HG03575 (cell line): ENCODE measurements around the gene TMEM238L.
"Not testable (repeated sequence)": the region's sequence is repeated elsewhere in the genome, so short reads cannot be mapped to it uniquely, and the experiment has no call there.

Experiments
- ATAC-seq: cut with Tn5 transposase; IDR thresholded peaks from one replicate; pipeline ENCODE4 v1.9.1; 2021; ENCODE audit not compliant: unreplicated experiment, insufficient number of reproducible peaks, low FRiP score; ENCODE audit errors: extremely low read depth

TMEM238L gene, protein sequence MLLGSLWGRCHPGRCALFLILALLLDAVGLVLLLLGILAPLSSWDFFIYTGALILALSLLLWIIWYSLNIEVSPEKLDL

DNA sequence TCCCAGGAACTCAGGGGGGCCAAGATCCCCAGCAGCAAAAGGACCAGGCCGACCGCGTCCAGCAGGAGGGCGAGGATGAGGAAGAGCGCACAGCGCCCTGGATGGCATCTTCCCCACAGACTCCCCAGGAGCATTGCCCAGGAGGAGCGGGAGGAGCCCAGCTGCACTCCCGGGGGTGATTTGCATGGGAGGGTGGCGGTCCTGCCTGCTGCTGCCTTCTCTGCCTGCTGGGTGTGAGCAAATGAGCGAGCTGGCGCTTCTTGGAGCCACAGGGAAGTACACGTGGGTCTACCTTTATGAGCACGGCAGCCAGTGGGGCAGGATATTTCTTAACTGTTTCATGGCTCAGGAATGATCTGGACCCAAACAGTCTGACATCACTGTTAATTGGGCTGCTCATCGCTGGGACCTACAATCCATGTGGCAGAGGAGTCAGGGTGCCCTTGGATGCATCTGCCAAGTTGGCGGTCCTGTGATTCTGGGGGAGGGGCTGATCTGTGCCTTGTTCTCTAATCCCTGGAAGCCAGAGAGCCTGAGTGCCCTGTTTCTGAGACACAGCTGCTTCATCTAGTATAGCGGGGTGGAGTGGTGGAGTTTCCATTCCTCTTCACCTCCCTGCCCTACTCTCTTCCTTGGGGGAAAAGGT, at the start of gene TMEM238L:
Gene TMEM238L (minus strand): TSS at position 270 of the 646 bp plus-strand sequence. CDS start 136 bp downstream, at position 134.
- ATAC-seq = no peak

DNA sequence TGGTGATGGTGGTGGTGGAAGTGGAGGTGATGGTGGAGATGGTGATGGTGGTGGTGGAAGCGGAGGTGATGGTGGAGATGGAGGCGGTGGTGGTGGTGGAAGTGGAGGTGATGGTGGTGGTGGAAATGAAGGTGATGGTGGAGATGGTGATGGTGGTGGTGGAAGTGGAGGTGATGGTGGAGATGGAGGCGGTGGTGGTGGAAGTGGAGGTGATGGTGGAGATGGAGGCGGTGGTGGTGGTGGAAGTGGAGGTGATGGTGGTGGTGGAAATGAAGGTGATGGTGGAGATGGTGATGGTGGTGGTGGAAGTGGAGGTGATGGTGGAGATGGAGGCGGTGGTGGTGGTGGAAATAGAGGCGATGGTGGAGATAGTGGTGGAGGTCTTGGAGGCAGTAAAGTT, 42.7 kb upstream of the TMEM238L start:
- ATAC-seq = not testable (repeated sequence)

DNA sequence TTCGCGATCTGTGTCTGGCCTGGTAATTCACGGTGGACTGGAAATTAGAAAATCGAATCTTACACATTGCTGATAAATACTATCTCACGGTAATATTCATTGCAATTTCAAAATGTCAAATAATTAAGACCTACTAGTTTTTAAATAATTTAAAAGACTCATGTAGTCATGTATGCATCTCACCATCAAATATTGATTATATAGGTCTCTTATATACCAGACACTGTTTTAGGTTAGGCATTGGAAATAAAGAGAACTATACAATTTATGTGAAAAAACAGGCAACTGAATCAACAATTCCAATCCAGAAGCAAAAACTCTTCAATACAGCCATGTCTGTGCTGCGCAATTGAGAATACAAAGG, 41.5 kb upstream of the TMEM238L start:
- ATAC-seq = no peak

DNA sequence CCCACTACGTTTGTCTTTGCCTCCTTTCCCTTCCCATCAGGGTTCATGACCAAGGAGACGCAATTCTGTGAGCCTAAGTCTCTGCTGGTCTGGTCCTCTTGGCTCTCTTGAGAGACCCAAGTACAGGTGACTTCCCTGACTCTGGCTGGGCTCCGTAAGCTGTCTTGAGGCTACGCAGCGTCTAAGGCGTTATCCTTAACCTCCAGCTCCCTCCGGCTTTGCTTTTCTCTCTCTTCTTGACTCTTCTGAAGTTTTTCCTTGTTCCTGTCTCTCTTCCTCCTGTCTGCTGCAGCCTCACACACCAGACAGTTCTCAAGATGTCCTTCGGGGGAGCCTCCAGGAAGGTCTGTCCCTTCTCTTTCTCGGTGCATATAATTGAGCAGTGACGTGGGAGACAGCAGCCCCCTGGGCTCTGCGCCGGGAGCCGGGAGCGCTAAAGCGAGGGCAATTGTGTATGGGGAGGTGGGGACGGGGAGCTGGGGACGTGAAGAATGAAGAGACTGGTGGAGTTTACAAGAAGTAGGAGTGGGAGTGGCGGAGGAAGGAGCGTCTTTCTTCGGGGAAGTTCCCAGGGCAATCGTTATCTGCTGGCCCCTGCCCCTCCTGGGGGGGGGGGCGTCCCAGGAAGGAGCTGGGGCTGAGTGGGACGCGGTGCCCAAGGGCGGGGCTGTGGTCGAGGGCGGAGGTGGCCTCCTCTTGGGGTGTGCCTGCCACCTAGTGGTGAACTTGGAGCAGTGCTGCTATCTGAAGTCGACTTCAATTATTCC, 40.9 kb upstream of the TMEM238L start:
- no peak for ATAC-seq

DNA sequence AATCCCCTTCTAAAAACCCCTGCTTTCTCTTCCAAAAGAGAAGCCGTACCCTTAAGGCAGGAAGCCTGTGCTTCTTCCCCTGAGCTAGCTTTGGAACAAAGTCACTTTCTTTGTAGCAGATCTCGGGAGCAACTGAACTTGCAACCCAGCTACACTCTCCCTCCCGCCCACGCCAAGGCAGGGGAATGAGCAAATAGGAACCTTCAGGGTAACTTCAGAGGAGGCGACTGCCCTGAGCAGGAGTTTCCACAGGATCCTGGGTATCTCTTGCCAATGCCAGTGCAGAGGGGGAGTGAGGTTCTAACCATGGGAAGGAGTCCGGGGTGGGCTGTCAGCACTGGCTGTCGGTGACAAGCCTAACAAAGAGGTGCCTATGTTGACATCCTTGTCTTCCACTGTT, 39.9 kb upstream of the TMEM238L start:
- no peak for ATAC-seq

DNA sequence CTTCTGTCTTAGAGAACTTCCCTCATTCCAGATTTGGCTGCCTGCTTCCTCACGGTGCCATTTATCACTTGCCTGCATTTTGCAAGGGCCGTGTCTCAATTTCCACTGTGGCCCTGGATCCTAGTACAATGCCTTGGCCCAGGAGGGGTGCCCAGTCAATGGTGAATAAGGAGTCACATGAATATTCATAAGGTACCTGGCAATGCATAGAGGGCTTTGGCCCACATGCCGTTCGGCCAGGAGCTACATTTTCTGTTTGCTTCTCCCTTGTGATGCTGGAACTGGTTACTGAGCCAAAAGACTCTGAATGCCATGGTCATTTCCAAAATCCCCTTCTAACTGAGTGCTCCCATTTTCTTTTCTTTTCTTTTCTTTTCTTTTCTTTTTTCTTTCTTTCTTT, 38.8 kb upstream of the TMEM238L start:
- no peak for ATAC-seq

DNA sequence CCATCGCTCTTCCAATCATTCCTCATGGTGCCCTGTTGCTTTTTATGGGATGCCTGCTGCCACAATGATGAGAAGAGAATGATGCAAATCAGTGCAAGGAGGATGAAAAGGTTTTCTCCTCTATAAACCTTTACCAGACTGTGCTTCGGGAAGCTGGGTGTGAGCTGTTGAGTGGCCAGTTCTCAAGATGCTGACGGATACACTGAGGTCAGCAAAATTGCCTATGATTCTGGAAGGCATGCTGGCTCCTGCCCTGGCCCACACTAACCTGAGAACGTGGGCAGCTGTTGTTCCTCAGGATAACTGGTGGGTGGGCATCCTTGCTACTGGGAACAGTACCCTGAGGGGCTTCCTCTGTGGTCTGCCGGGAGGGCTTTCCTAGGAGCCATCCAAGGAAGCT, 34.8 kb upstream of the TMEM238L start:
- ATAC-seq = no peak

DNA sequence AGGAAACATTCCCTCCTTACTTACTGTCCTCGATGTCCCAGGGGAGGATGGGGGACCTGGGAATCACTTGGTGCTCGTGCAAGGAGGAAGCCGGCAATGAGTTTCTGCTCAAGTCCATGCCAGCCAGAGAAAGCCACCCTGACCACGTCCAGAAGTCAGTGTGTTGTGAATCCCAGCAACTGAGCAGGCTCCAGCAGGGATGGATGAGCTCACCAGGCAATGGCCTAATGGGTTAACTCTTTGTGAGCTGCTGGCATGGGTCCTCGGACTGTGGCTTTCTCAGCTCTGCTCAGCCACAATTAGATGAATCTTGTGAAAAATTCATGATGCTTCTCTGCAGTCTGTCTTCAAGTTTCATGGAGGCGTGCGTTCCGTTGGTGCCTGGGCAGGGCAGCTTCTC, 34.0 kb upstream of the TMEM238L start, which contains the start of gene PIRT:
Gene PIRT (minus strand): TSS at position 167 of the 400 bp plus-strand sequence. CDS start 12,442 bp downstream, outside the sequence.
- no peak for ATAC-seq

DNA sequence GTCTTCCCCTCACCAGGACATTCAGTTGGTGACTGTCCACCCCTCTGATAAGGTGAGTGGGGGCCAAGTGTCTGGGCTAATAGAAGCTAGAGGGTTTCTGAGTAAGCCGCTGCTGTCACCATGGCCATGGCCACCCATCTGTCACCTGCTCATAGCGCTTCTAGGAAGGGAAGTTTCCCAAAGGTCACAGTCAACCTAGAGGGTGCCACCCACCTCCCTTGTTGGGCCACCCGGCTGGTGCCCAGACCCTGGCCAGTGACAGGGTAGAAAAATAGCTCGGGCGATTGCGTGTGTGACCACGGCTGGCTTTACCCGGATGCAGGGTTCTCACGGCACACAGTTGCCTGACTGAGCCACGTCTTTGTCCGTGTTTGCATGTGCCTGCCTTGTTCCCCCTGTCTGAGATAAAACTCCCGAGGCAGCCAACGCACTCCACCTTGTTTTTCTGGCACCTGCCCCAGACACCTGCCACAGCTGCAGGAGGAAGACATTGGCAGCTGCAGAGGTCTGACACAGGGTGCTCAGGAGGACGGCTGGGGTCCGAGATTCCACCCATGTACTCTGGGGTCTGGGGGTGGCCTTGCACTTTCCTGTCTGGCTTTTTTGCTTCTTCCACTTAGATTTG, 33.2 kb upstream of the TMEM238L start:
- ATAC-seq = no peak

DNA sequence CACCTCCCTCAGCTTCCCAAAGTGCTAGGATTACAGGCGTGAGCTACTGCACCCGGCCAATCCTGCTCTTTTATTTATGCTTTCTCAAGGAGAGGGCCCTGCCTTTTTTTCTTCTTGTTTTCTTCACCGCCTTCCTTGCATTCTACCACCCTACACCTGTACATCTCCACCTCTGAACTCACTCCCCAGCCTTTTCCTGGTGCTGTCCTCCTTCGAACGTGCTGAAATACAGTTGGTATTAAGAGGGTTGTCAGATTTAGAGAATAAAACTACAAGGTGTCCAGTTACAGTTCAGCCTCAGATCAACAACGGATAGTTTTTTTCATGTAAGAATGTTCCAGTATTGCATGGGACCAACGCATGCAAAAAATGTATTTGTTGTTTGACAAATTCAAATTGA, 32.2 kb upstream of the TMEM238L start:
- ATAC-seq = no peak

DNA sequence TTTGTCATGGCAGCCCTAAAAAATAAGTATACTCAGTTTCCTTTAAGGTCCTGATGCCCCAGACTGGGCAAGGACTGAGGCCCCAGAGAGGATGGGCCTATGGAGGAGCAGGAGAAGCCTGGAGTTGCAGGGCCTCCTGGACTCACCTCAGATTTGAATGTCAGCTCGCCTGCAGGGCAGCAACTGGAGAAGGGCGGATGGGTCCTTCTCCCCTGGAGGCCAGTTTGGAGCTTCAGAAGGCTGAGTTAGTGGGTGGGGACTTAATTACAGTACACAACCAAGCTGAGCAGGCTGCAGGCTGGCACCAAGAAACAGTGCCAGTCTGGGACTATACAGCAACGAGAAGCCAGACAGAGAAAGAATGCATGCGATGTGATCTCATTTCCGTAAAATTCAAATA, 27.8 kb upstream of the TMEM238L start:
- no peak for ATAC-seq

DNA sequence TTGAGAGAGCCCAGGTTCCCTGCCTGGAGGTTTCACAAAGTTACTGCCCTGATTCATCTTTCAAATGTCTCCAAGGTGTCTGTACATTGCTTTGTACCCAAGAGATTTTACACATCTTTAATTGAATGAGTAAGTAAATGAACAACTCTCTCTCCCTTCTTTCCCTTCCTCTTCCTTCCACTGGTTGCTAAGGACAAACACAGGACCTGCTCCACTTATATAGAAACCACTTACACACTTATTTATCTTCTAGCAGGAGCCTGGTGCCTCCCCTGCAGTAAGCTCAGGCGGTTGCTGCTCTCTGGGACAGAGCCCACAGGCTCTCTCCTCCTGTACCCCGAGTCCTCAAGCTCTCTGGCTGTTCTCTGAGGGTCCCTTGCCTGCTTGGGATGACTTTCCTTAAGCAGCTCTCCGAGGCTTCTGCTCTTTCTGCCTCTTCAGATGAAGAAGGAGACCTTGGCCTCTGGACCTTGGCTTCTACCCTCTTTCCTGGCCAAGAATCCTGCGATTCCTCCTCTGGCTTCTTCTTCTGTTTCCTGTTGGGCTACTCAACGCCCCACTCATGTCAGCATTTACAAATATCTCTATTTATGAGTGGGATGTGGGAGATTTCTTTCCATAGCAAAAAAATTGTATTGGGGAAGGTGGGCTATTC, 24.1 kb upstream of the TMEM238L start:
- no peak for ATAC-seq

DNA sequence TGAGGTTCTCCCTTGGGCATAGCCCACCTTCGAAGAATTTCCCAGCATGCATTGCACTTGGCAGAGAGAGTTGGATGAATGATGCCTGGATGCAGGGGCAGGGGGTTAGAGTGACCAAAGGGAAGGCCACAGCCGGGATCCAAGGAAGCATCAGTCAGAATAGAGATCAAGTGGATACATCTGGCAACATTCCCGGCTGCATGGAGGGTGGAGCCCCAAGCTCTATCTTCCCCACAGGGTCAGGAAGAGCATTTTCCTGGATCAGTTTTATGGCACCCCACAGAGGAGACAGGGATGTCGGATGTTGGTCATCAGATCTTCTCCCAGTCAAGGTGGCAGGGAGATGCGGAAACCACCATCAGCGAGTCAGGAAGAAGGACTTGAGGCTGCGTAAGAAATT, 21.0 kb upstream of the TMEM238L start:
- ATAC-seq = no peak

DNA sequence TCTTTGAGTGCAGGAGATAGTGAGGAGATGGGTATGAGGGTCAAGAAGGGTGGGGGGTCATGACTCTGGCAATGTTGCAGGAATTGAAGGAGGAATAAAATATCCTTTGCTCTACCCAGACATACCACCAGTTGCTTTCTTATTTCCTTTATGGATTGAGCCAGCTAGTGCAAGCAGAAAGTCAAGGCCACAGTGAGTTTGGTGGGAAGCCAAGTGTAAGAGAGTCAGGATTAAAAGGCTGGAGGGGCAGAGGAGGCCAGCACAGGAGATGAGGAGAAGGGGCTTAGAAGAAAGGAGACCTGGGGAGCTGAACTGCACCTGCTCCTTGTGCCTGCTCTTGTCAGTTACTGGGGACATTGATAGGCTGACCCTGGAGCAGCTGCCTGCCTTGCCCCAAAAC, 17.9 kb upstream of the TMEM238L start:
- ATAC-seq = no peak

DNA sequence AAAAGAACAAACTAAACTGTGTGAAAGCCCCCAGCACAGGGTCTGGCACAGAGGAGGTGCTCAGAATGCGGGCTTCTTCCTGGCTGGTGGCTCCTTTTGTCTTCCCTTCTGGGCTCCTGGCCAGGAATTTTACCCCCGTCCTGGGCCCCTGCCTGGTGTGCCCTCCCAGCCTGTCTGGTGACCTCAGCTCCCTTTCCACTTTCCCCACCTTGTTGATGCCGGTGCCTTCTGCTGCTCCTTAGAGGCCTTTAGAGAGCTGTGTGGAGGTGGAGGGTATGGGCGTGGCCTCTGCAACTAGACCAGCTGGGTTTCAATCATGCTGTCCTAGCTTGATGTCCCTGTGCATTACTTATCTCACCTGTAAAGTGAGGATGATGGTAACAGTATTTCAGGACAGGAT, 17.2 kb upstream of the TMEM238L start:
- no peak for ATAC-seq

DNA sequence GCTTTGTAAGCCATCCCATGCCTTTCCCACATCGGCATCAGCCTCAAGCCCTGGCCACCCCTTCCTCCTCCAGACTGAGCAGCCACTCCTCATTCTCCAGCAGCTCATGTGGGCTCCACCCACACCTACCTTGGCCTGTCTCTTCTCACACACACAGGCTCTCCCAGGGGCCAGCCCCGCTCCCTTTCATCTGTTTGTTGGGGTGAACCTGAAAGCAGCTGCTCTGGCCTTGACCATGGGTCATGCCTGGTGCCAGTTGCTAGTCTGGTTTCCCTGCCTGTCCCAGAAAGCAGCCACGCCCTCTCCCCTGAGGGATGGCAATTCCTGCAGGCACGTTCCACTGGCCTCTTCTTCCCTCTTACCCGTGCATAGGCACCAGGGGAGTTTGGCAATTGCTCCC, 11.4 kb upstream of the TMEM238L start:
- ATAC-seq = no peak

DNA sequence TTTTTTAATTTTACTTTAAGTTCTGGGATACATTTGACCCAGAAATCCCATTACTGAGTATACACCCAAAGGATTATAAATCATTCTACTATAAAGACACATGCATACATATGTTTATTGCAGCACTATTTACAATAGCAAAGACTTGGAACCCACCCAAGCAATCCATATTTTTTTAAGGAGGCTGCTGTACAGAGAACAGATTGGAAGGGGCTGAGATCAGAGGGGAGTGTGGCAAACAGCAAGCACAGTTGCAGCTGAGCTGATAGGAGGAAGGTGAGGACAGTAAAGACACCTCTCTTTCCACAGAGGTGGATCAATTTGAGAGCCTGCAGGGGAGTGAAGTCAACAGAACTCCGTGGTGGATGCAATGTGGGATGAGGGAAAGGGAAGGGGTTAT, 10.2 kb upstream of the TMEM238L start:
- ATAC-seq = no peak

DNA sequence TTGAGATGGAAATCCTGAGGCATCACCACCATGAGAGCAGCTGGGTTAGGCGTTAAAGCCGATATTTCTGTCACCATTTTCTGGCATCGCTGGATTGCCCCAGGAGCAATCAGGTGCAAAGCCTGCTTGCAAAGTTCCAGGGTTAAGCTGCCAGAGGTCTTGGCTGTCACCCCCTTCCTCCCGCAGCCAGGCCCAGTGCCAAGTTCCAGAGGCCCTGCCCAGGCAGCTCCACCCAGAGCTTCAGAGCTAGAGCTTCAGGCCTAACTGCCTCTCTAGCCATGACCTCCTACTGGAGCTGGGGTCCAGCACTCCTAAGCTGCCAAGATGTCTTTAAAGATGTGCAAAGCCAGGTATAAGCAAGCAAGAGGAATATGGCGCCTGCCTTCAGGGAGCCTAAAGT, 8.8 kb upstream of the TMEM238L start:
- no peak for ATAC-seq

DNA sequence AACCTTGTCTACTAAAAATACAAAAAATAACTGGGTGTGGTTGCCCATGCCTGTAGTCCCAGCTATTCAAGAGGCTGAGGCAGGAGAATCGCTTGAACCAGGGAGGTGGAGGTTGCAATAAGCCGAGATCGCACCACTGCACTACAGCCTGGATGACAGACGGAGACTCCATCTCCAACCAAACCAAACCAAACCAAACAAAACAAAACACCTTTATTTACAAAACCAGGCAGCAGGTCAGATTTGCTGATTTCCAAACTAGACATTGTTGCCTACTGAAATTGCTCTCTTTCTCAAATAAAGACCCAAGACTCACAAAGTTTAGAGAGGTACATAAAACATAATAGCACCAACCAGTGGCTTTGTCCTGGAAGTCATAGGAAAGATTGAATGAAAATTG, 5.7 kb upstream of the TMEM238L start:
- no peak for ATAC-seq

DNA sequence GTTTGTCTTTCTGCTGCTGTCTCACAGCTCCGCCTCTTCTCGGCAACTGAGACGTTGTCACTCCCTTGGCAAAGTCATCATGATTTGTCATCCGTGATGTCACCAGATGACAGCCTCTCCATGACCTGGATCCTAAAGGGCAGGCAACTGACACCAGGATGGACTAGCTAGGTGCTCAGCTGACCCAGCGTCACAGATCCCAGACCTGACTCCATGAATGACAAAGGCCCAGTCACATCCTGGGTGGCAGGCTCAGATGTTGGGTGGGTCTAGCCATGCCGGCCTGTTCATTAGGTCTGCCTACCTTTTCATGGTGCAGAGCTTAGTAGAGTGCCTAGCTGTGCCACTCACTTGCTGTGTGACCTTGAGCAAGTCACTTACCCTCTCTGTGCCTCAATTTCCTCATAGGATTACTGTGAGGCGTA, 3.8 kb upstream of the TMEM238L start:
- no peak for ATAC-seq
